ENCODE data around the gene EFNA3.
"Not testable (repeated sequence)": the region's sequence is repeated elsewhere in the genome, so short reads cannot be mapped to it uniquely, and the experiment has no call there.

Gene EFNA3

DNA sequence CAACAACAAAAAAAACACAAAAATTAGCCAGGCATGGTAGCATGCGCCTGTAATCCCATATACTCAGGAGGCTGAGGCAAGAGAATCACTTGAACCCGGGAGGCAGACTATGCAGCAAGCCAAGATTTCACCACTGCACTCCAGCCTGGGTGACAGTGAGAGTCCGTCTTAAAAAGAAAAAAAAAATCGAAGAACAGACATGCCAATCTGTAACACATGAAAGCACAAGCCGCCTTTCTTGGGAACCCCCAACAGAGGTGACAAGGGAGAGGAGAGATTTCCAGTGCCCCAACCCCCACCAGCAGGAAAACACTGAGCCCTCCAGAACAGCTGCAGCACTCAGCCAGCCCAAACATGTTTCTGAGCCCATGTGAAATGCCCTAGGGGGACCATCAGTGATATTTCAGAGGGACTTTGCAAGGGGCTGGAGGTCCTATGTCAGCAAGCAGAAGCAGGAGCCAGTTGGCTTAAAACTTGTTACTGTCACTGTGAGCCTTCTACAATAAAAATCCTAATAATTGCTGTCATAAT is 34.9 kb downstream of the EFNA3 start:
- DNase-seq, result no peak

DNA sequence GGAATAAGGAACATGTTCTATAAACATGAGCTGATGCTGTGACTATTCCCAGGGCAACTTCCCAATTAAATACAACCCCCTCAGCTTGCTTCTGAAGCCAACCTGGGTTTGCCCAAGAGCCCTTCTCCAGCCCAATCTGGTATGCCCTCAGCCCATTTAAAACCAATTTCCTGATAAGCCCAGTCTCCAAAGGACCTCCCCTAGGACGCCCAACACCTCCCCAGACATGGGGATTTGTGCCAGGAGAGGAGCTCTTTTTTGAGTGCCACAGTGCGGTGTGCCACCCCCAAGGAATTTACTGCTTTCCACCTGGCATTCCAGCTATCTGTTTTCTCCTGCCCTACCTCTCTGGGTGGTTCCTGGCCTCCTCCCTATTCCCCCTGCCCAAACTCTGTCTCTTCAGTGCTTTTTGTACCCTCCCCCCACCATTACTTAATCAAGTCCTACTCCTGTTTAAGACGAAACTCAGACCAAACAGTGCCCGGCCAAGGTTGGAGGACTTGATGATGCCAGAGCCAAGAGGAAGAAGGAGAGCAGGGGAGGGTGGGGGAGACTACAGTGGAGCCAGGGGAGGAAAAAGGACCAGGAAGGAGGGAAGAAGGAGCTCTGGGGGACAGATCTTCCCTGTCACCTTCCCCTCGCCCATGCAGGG is 37.6 kb downstream of the EFNA3 start:
- DNase-seq, result no peak

DNA sequence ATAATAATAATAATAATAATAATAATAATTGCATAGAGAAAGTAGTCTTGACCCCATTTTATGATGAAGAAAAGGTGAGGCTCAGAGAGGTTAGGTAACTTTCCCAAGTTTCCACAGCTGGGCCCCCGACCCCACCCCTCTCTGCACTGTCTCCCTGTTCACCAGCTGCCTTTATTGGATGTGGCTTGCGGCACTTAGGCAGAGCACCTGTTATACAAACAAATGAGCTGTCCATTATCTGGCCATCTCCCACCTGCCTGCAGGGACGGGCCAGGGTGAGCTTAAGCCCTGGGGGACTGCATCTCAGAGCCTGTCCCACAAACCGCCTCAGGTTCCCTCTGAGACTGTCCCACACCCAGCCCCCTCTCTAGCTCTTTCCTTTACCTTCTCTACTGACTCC is 39.0 kb downstream of the EFNA3 start:
- no peak for DNase-seq

- not testable (repeated sequence) for DNase-seq
Measured at GRCh38 chr1:155118090-155118489, 39.5 kb downstream of the EFNA3 start.

DNA sequence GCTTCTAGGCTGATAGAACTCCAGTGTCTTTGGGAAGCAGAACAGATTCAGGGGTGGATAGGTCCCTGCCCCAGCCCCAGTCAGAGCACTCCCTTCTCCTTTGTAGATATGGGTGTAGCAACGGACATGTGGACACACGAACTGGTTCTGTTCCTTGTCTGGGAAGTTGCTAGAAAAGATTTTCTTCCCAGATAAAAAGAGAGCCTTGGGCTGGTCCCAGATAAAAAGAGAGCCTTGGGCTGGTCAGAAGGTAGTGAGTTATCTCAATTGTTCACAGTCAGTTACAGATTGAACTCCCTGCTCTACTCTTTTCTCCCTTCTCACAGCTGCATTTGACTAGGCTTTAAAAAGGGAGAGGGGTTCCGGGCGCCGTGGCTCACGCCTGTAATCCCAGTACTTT is 41.6 kb downstream of the EFNA3 start:
- no peak for DNase-seq

GRCh38 chr1:155121249-155121648 is 42.6 kb downstream of the EFNA3 start:
- DNase-seq, result no peak

- no peak for DNase-seq
Measured at GRCh38 chr1:155122308-155122707, 43.7 kb downstream of the EFNA3 start.

GRCh38 chr1:155123801-155124200 is 45.2 kb downstream of the EFNA3 start:
- DNase-seq, result no peak

GRCh38 chr1:155124503-155125463 is 46.1 kb downstream of the EFNA3 start:
- DNase-seq, result no peak

- DNase-seq, result no peak
Measured at GRCh38 chr1:155125511-155125945, 46.9 kb downstream of the EFNA3 start.

DNA sequence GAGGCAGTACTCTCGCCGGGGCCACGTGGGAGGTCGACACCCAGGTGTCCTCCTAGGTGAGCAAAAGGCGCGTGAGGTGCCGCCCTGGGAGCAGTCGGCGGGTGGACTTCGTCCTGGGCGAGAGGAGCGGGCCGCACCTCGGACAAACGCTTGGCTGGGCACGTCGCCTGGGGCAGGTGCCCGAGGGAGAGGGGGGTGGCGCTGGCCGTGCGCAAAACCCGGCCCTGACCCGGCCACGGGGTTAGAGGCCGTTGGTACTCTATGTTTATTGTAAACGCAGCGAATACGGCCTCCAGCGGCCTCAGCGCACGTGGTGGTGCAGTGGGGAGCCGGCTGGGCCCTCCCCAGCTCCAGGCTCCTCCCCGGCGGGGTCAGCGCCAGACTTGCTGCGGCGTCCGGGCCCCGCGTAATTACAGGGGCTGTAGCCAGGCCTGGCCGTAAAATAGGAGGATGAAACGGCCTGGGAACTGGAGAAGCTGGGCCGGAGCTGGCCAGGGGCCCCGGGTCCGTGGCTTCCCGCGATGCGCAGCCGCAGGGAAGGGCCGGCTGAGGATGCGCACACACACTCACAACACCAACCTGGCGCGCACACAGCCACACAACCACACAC is 47.4 kb downstream of the EFNA3 start:
- DNase-seq, result no peak

- no peak for DNase-seq
Measured at GRCh38 chr1:155126556-155127104, 48.0 kb downstream of the EFNA3 start.

- DNase-seq, result no peak
Measured at GRCh38 chr1:155127105-155127966, 48.7 kb downstream of the EFNA3 start, which contains the start of gene EFNA1. EFNA1 (plus strand) TSS chr1:155127876; CDS start chr1:155127978, 102 bp downstream.

GRCh38 chr1:155127967-155128754 is 49.5 kb downstream of the EFNA3 start:
- no peak for DNase-seq

- no peak for DNase-seq
Measured at GRCh38 chr1:155128755-155129473, 50.3 kb downstream of the EFNA3 start.

GRCh38 chr1:155130272-155131006 is 51.8 kb downstream of the EFNA3 start:
- no peak for DNase-seq

GRCh38 chr1:155131285-155131684 is 52.6 kb downstream of the EFNA3 start:
- no peak for DNase-seq

DNA sequence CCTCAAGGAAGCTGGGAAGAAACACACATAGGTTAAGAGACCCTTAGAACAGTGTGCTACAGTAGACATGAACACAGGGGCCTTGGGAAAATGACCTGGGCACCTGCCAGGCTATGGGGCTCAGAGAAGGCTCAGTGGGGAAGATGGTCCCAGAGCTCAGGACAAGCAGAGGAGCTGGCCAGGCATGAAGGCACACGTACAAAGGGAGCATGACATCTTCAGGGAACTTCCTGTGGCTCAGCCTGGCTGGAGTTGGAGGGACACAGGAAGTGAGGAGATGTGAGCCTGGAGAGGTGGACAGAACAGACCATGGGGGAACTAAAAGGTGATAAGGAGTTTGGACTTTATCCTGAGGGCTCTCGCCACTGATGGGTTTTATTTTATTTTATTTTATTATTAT is 53.2 kb downstream of the EFNA3 start:
- no peak for DNase-seq

DNA sequence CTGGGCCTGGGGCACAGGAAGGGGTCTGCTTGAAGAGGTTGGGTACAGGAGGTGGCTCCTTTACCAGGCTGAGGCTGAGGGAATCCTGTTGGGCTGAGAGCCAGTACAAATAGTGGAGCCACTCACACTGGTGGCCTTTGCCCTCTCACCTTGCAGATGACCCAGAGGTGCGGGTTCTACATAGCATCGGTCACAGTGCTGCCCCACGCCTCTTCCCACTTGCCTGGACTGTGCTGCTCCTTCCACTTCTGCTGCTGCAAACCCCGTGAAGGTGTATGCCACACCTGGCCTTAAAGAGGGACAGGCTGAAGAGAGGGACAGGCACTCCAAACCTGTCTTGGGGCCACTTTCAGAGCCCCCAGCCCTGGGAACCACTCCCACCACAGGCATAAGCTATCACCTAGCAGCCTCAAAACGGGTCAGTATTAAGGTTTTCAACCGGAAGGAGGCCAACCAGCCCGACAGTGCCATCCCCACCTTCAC is 55.2 kb downstream of the EFNA3 start:
- DNase-seq, result no peak

GRCh38 chr1:155134322-155134721 is 55.7 kb downstream of the EFNA3 start:
- no peak for DNase-seq

All from GOT3 (cell line).